Caki2 (cell line): ENCODE results near the gene GPR84. TPM values are rescaled to one million over a fixed set of nuclear protein-coding genes. Genes with fewer than 3 reads are reported as not detected.
A peak's percentile ranks its signal among the peaks of the same experiment; 100 is the strongest.

Experiments used
- DNase-seq: peaks from one replicate; pipeline ENCODE4 v3.0.0-alpha.2; 2015; ENCODE audit warnings: low read depth
- in situ Hi-C: cut with HindIII; loops from 2 replicates; pipeline ENCODE4 v1.10.0; 2016; ENCODE audit warnings: low sequenced_read_pairs, low pct_unique_long_range_greater_than_20kb, mixed read lengths
- total RNA-seq: library from RNA; depleted of rRNA; stranded (reverse); fragments of >200 nt; shearing (Covaris generic); gene quantifications from 2 replicates; pipeline ENCODE4 v1.2.3, GENCODE V29; 2014; ENCODE audit warnings: low replicate concordance; rRNA removed

GPR84 gene
- total RNA-seq: not detected in 2 replicates

DNA sequence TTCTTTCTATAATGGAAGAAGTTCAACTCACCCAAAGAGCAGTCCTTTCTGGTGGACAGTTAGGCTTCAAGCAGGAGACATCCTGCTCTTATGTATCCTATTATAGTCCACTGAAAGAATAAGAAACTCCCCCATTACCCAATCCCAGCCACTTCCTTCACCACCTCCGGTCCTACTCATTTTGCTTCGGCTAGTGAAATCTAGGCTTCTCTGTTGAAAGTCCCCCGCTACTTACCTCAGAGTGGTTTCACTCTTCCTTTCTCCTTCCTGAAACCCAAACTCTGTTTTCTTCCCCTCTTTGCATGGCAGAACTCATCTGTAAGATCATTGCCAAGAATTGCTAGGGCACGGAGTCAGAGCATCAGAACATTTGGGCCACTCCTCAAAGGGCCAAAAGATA, at the start of gene GPR84:
Gene GPR84 (minus strand): TSS at position 74 of the 400 bp plus-strand sequence. CDS start 635 bp downstream, outside the sequence.
- DNase-seq: no peak
- in situ Hi-C loops: loop anchor here (5.0 kb wide), 1 partner anchor 72 kb away; no protein-coding TSS in a partner anchor

DNA sequence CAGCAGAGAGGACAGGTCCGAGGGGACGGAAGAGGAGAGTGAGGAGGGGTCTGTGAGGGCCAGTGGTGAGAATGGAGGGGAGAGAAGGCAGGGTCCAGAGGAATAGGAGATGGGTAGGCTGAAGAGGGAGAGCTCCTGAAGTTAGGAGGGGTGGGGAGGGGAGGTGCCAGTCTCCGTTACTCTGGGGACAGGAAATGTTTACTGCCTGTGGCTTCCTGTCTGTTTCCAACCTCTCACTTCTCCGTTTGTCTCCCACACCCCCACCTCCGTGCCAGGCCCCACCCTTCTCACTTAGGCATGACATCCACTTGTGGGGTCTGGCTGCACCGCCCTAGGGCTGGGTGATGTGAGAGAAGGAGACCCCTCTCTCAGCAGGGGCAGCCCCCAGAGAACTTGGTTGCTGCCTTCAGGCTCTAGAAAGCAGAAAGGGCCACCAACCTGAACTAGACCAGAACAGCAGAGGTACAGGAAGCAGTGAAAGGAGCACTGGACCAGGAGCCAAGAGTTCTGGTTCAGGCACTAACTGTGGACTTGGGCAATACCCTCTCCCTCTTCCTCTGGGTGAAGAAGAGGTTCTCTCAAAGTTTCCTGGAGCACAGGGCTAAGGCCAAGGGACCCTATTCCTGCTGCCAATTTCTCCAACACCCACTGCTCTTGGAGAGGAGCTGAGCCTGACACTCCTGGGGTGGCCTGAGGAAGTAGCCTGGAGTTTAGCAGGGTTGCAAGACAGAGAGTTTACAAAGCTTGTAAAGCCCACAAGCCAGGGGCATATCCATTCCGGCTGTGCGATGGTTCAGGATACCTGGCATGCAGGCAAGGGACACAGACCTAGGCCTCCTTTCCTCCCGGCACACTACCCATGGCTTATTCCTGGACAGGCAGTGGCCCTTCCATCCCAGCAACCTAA, 49.3 kb upstream of the GPR84 start:
- in situ Hi-C loops: no loop called here
- DNase-seq: no peak

DNA sequence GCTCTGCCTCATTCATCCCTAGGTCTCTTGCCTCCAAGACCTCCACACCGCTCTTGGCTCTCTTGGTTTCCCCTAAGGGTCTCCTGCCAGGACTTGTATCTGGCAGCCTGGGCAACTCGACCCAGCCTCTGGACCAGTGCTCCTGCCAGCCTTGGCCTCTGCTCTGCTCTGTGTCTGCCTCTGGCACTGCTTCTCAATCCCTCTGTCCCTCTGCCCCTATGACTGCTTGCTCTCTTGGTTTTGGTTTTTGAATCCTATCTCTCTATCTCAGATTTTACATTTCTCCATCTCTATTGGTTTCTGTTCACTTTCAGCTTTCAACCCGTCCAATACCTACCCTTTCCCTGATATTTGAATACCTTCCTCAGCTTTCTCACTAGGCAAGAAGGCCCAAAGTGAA, 48.5 kb upstream of the GPR84 start:
- in situ Hi-C loops: no loop called here
- no peak for DNase-seq

DNA sequence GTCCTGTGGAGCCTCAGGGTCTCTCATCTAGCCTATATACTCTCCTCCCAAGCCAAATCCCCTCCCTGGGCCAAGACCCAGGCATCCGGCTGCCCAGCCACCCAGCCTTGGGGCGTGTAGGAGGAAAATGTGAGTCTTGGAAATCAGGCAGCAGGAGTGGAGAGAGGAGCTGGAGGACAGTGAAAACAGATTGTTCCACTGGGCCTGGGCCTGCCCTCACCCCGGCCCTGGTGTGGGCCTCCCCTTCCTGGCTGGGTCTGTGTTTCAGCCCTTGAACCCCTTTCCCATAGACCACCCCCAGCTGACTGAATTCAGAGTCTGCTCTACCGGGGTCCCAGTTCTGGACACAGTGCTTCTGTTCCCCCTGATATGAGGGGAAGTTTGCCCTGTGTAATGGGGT, 48.1 kb upstream of the GPR84 start:
- no peak for DNase-seq
- in situ Hi-C loops: no loop called here

DNA sequence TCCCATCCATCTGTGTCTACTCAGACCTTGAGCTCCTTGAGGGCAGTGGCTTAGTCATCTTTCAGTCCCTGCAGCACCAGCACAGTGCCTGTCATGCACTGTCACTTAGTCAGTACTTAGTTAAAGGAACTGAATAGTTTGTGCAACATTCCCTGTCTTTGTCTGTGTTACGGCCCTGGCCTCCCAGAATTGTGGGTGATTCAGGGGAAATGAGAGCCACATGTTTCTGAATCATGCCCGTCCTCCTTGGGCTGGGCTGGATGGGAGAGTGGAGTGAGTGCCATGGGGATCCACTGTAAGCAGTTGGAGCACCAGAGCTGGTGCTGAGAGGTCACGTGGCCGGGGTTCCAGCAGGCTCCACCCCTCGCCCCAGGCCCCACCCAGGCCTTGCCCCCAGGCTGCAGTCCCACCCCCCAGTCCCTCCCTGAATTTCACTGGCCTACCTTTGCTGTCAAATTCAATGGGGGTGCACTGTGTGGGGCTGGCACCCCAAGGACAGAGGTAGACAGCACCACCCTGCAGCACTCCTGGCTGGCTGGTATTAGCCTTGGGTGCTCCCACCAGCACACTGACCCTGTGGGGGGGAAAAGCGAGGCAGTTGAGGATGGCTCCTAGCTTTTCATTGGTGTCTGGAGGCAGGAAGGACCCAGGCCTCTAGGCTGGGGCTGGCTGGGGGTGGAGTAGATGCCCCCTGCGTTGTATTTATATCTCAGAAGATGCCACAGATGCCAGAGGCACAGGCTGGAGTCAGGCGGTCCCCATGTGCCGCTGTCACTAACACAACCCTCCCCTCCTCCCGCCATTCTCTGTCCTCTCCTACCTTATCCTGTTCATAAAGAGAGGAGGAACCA, 47.3 kb upstream of the GPR84 start:
- in situ Hi-C loops: no loop called here
- peak; percentile 96 for DNase-seq

DNA sequence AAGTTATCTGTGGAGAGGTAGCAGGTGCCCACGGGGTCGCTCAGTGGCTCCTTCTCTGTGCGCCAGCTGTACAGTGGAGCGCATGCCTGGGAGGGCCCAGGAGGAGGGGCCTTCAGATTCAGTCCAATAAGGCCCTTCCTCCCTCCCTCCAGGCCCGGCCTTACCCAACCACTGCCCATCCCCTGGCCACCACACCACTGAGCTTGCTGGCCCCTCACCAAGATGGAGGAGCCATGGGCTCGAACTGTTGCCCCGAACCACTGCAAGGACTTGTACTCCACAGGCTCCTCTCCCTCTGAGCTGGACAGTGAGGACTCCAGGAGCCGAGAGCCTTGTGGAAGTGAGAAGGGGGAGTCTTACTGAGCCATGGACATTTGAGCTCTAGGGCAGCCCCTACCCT, 45.0 kb upstream of the GPR84 start:
- in situ Hi-C loops: no loop called here
- DNase-seq: no peak

DNA sequence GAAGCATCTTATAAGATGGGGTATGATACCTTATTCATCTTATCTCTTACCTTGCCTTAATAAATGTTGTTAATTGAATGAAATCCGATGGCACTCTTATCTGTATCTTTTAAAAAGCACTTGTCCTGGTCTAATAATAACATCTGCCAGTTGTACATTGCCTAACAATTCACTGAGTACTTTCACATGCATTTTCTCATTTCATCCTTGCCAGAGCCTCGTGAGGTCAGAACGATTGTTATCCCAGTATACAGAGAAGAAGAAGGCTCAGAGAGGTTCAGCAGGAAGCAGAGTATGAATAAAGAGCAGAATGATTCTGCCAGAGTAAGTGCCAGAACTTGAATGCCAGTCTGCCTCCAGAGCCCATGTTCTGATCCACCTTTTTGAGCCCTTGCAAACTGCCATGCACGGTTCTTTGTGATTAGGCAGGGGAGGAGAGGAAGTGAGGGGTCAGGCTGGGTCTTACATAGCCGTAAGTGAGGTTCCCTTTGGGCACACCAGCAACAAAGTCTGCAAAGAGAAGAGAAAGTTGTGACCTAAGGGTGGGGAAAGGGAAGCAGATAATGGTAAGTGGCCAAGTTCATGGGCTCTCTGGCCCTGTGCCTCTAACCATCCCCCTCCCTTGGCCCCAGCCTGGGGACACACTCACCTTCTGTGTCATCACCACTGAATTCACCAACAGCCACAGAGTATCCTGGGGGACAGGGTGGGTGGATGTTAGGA, 43.1 kb upstream of the GPR84 start:
- no peak for DNase-seq
- in situ Hi-C loops: no loop called here

DNA sequence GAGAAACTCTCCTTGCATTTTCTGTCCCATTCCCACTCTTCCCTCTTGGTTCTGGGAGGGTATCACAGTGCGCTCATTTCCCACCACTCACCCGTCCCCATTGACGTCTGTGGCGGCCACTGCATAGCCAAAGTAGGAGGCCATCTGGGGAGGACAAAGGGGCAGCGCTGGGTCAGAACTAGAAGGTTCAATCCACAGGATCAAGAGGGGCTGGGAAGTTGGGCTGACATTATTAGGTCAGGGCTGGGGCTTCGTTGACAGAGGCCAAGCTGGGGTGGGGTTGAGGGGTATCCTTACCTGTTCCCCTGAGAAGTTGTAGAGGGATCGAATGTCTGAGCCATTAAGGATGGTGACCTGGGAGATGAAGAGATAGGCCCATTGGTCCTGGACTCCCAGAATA, 41.3 kb upstream of the GPR84 start:
- in situ Hi-C loops: no loop called here

DNA sequence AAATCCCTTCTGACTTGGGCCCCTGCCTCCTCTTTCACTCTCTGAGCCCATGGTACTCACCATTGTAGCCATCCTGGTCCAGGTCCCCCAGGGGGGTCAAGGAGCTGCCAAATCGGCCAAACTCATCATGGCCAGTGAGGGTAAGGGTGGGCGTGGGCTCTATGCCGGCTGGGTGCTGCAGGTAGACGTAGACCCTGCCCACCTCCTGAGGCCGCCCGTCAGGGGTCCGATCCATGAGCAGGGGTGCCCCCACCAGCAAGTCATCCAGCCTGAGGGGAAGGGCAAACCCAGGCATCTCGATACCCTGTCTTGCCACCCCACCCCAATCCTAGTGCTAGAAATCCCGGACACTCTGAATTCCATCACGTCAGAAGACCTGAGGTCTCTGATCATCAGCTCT, 40.8 kb upstream of the GPR84 start:
- DNase-seq: no peak

More for the DNA sequence above, 41.3 kb upstream of the GPR84 start:
- no peak for DNase-seq

DNA sequence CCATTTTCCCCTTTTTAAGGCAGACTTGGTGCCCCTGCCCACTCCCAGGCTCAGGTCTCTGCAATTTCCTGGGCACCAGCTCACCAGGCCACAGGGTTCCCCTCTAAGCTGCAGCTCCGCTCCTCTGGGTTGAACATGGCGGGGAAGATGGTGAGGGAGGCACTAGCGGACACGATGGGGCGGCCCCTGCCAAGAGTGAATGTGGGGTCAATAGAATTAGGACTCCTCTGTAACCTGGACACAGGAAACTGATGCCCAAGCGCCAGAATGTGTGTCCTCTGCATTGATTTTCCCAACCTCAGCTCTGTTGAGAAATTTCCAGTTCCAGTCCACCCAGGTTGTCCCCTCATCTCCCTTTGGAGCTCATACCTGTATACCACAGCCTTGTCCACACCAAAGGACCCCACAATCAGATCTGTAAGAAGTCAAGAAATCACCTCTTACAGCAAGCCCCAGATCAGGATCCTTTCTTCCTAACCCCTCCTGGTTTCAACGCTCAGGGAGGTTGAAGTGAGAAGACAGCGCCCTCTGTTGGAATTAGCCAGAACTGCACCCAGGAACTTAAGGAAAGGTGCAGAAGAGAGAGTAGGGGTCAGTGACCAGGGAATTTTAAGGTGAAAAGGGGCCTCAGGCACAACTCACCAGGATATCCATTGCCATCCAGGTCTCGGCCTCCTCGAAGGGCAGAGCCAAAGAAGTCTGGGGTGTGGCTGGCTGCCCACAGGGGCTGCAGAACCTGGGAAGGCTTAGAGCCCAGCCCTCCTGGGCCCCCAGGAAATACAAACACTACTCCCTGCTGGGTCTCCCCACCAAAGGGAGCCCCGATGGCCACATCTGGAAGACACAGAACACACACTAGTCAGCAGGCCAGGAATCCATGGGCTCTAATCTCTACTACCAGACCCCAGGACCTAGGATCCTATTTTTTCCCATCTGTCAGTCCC, 40.0 kb upstream of the GPR84 start:
- in situ Hi-C loops: no loop called here
- DNase-seq: peak; percentile 56

More for the DNA sequence above, 40.8 kb upstream of the GPR84 start:
- in situ Hi-C loops: no loop called here

DNA sequence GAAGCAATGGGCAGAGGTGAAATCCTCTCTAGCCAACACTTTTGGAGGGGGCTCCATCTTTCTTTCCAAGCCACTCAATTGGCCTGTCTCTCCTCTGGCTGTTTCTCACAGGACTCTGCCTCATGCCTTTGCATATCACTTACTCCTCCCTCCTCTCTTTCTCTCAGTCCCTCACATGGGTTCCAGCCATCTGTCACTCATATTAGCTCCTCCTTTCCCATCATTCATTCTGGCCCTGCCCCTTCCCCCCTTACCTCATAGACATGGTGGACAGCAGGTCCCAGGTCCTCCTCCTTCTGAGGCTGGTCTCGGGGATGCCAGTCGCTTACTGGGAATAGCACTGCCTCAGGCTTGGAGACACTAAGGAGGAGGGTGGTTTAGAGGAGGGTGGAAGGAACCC, 36.8 kb upstream of the GPR84 start:
- peak; percentile 40 for DNase-seq
- in situ Hi-C loops: no loop called here

DNA sequence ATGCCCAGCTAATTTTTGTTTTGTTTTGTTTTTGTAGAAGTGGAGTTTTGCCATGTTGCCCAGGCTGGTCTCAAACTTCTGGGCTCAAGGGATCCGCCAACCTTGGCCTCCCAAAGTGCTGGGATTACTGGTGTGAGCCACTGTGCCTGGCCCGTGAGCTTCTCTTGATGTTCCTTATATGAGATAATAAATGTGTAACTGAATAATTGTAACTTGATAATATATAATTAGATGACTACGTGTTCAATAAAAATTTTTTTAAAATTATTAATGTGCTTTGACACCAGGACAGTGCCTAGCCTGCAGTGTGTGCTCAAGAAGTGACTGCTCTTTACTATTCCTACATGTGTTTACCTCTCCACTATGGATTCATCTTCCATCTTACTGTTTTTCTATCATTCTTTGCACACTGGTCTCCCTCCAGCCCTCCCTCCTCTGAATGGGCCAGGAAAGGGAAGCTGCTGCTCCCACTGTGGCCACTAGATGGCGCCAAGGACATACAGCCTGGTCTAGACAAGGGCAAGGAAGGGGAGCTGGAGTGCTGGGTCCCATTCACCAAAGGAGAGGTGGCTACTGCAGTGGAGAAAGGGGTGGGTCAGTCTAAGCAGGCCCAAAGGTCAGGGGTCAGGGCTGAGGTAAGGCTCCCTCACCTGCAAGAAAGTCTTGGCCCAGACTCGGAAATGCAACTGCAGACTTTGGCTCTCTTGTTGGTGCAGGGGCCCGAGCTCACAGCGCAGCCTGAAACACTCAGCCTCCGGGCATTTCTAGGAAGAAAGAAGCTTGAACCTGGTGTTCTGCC, 34.9 kb upstream of the GPR84 start:
- in situ Hi-C loops: no loop called here
- DNase-seq: peak; percentile 85

DNA sequence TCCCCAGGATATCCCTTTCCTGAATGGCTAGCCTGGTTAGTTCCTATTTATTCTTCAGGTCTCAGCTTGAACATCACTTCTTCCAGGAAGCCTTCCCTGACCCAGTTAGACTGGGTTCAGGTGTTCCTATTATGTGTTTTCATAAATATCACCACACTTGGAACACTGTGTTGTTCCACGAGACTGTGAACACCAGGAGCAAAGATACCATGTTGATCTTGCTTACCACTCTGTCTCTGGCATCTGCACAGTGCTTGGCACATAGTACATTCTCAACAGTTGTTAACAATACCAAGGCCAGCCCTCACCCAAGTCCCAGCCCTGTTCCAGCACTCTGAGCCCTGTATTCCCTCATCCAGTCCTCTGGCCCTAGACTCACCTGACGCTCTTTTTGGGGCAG, 33.9 kb upstream of the GPR84 start:
- no peak for DNase-seq
- in situ Hi-C loops: no loop called here

DNA sequence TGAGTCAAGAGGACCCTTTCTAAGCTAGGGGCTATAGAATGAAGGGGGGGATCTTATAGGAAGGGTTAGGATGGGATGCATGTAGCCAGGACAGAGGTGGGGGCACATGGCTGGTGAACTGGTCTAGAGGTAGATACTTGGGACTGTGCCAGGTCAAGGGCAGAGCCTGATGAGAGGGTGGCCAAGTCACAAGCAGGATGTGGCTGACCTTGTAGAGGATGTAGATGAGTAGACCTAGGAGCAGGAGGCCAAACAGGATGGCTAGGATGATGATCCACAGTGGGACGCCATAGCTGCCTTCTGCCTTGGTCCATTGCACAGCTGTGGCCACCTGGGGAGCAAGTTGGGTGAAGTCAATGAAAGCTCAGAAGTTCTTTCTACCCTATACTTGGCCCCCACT, 32.9 kb upstream of the GPR84 start:
- DNase-seq: no peak
- in situ Hi-C loops: no loop called here

DNA sequence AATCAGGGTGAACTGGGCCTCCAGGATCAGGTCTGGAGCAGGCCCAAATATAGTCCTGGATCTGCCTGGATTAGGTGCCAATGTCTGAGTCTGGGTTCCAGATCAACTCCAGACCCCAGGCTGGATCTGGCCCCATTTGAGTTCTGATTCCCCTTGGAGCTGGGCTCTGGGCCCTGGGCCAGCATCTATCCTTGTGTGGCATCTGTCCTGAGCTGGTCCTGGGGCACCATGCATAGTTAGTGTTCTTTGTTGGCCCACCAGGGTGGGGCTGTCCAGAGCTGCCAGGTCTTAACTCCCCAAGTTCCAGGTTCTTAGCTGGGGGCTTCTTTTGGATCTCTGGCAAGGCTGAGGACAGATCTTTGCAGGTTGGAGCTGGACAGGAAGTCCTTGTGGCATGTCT, 31.3 kb upstream of the GPR84 start:
- no peak for DNase-seq
- in situ Hi-C loops: no loop called here

DNA sequence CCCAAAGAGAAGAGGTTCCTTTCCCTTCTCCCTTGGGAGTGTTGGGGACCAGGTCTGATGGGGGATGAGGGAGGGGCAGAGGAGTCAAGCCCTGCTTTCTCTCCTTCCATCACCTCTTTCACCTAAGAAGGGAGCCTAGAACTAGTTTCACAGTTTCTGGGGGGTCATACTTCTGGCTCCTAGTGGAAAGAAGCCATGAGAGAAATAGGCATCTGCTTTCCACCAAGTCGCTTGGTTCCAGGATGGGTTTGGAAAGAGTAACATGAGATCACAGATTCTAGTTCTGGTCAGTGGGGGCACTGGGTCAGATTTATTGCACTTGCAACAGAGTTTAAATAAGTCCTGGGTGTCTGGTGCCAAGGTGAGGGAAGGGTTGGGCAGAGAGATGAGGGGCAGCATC, 30.7 kb upstream of the GPR84 start:
- no peak for DNase-seq
- in situ Hi-C loops: no loop called here

DNA sequence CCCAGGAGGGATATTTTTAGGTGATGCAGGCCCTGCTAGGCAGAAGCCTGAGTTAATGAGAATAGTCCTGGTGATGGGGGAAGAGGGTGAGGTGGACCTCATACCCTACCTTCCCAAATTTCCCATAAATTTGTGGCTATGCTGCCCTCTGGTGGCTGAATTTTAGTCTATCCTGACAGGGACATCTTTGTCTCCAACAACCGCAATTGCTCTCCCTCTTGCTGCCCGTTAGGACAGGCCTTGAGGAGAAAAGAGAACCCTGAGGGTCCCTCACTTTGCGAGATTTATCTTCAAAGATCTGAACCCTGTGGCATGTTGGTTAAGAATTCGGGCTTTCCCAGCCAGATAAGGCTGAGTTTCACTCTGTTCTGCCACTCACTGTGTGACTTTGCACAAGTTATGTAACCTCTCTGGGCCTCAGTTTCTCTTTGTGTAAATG, 30.0 kb upstream of the GPR84 start:
- DNase-seq: peak; percentile 41
- in situ Hi-C loops: no loop called here
